SJSA1 (cell line): ENCODE data around the gene ARTN. TPM values are rescaled to one million over a fixed set of nuclear protein-coding genes. Genes with fewer than 3 reads are reported as not detected.

Experiments
- DNase-seq, 2 experiments: peaks; one replicate each; pipeline ENCODE4 v3.0.0-alpha.2; 2015 to 2020; ENCODE audit warnings: low spot score in 2 of 2, low read depth in 1 of 2
- H3K27ac ChIP-seq: fragments of 250-450 bp; sonication (Bioruptor Pico); 2 replicates; pipeline ENCODE4 v1.5.1; 2020; ENCODE audit warnings: mild to moderate bottlenecking, moderate library complexity
- H3K27me3 ChIP-seq: fragments of 250-450 bp; sonication (Bioruptor Pico); replicated peaks from 2 replicates; pipeline ENCODE4 v1.5.1; 2020; ENCODE audit warnings: mild to moderate bottlenecking, moderate library complexity
- H3K36me3 ChIP-seq: fragments of 250-450 bp; sonication (Bioruptor Pico); 2 replicates; pipeline ENCODE4 v1.5.1; 2020; ENCODE audit warnings: mild to moderate bottlenecking
- H3K4me1 ChIP-seq: fragments of 250-450 bp; sonication (Bioruptor Pico); replicated peaks from 2 replicates; pipeline ENCODE4 v1.6.1; 2021; ENCODE audit warnings: mild to moderate bottlenecking
- H3K4me3 ChIP-seq: fragments of 250-450 bp; sonication (Bioruptor Pico); 2 replicates; pipeline ENCODE4 v1.5.1; 2020; ENCODE audit warnings: mild to moderate bottlenecking
- H3K9me3 ChIP-seq: fragments of 250-450 bp; sonication (Bioruptor Pico); replicated peaks from 2 replicates; pipeline ENCODE4 v1.5.1; 2020; ENCODE audit warnings: mild to moderate bottlenecking
- total RNA-seq: library from RNA; depleted of rRNA; stranded (reverse); fragments of >200 nt; shearing (Covaris generic); gene quantifications from 2 replicates; pipeline ENCODE4 v1.2.3, GENCODE V29; 2014

The ARTN gene
- total RNA-seq, 1 experiment from 2014 or later = not detected

- peak; percentile 96 to 99 for DNase-seq
- peaks cover 21% of the 10 kb centered on the region for H3K4me1 ChIP-seq
- H3K36me3 ChIP-seq = peaks cover 16% of the 10 kb centered on the region; the same call in 1 of the 2 replicates
- peak within 1 kb of the TSS; percentile 61 for H3K4me3 ChIP-seq
- H3K27ac ChIP-seq = peak within 1 kb of the TSS; percentile 99
- no peaks in the 10 kb centered on the region for H3K9me3 ChIP-seq
- no peaks in the 10 kb centered on the region for H3K27me3 ChIP-seq
These were observed 12.8 kb downstream of the ARTN start, which contains the start of gene IPO13 for GRCh38 chr1:43946236-43947060. Gene IPO13 (plus strand): TSS chr1:43946950. CDS start chr1:43947601, 651 bp downstream.

GRCh38 chr1:43947061-43947873 lies 13.7 kb downstream of the ARTN start:
- Histone ChIP-seq H3K27ac (peak overlapping the region; percentile 99), H3K36me3 (peaks cover 21% of the 10 kb centered on the region; the same call in 1 of the 2 replicates), H3K9me3 (no peaks in the 10 kb centered on the region), H3K4me3 (peak overlapping the region; percentile 61), H3K27me3 (no peaks in the 10 kb centered on the region), H3K4me1 (peaks cover 21% of the 10 kb centered on the region)
- DNase-seq = no peak

DNA sequence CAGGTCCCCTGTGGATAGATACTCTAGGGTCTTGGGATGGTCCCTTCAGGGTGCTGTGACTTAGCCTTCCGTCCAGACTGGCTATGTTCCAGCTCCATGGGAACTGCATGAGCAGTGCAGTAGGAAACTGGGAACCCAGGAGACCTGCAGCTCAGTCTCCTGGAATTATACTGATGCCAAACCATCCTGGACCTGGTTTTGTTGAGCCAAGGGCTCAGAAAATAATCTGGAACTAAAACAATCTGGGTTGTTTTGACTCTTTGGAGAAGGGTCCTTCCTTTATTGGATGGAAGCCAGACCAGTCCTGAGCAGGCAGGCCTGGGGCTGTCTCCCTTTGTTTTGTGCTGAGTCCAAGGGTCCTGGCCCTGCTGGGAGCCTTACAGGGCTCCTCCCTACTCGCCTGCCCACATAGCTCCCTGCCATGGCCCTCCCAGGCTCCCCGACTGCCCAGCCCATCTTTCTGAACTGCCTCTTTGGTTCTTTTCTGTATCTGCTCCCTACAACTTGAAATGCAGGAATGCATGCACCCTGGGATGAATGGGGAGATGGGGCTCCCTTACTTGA lies 14.4 kb downstream of the ARTN start:
- H3K36me3 ChIP-seq = peaks cover 21% of the 10 kb centered on the region; the same call in 1 of the 2 replicates
- H3K27ac ChIP-seq = no peak overlapping the region
- no peaks in the 10 kb centered on the region for H3K9me3 ChIP-seq
- DNase-seq = no peak
- H3K27me3 ChIP-seq = no peaks in the 10 kb centered on the region
- peaks cover 21% of the 10 kb centered on the region for H3K4me1 ChIP-seq
- H3K4me3 ChIP-seq = peak overlapping the region; percentile 61

- H3K27ac ChIP-seq = no peak overlapping the region
- peaks cover 21% of the 10 kb centered on the region for H3K4me1 ChIP-seq
- H3K4me3 ChIP-seq = no peak overlapping the region
- DNase-seq = no peak
- H3K36me3 ChIP-seq = peaks cover 21% of the 10 kb centered on the region; the same call in 1 of the 2 replicates
- no peaks in the 10 kb centered on the region for H3K9me3 ChIP-seq
- no peaks in the 10 kb centered on the region for H3K27me3 ChIP-seq
These were observed 16.1 kb downstream of the ARTN start for GRCh38 chr1:43949678-43950077.

DNA sequence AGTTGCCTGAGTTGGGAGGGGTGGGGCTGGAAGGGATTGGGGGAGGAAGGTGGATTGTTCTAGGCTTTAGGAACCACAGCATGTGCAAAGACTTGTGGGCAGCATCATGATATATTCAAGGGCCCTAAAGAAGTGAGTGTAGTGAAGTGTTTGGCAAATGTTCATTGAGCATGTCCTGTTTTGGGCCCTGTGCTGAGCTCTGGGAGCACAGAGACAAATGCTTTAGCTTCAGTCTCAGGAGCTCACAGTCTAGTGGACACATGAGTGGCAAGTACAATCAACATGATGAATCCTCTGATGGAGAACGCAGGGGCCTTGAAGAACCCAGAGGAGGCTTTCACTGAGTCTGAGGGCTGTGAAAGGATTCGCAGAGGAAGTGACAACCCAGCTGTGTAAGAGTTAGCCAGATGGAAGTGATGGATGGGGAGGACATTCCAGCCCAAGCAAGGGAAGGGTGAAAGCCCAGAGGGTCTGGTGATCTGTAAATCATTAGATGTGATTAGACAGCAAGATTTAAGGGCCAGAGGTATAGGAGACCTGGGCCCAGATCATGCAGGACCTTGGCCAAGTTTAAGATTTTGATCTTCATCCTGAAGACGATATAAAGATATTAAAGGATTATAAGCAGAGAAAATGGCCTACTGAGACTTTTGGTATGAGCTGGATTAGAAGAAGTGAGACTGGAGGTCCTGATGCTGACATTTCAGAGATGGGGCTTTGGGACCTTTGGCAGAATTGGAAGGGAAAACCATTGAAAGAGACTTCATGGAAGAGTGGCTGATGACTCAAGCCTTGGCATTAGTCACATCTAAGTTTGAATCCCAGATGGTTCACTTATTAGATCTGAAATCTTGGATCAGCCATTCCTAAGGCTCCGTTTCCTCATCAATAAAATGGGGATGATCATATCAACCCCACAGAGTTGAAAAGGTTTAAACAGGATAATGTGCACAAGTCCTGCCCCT lies 17.7 kb downstream of the ARTN start:
- peaks cover 22% of the 10 kb centered on the region for H3K36me3 ChIP-seq
- no peak overlapping the region for H3K27ac ChIP-seq
- H3K9me3 ChIP-seq = no peaks in the 10 kb centered on the region
- H3K4me1 ChIP-seq = peaks cover 11% of the 10 kb centered on the region
- no peak overlapping the region for H3K4me3 ChIP-seq
- DNase-seq = no peak
- no peaks in the 10 kb centered on the region for H3K27me3 ChIP-seq

DNA sequence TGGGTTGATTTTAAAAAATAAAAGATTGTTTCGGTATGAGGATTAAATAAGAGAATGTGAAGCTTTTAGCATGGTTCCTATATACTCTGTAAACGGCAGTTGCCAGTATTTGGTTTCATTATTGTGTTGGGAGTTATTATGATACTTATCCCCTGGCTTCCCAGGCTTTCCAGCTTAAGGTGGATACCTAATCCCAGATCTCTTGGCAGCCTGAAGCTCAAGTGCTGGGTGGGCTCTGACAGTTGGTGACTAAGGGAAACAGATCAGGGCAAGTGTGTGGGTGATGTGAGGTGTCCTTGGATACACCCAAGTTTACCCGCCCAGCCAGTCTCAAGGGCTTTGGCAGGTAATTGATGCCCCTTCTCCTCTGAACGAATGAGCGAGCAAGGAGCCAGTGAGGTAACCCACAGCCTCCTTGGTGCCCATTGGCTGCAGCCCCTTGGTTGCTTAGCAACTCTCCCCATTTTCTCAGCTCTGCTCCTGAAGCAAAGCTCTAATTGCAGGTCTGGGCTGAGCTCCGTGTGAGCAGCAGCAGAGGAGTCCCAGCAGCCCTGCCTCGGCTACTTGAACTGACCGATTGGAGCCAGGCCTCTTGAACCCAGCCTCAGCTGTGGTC lies 19.2 kb downstream of the ARTN start:
- H3K4me1 ChIP-seq = peaks cover 5% of the 10 kb centered on the region
- H3K27me3 ChIP-seq = no peaks in the 10 kb centered on the region
- H3K9me3 ChIP-seq = no peaks in the 10 kb centered on the region
- H3K36me3 ChIP-seq = peaks cover 37% of the 10 kb centered on the region
- H3K4me3 ChIP-seq = no peak overlapping the region
- H3K27ac ChIP-seq = no peak overlapping the region
- no peak for DNase-seq

DNA sequence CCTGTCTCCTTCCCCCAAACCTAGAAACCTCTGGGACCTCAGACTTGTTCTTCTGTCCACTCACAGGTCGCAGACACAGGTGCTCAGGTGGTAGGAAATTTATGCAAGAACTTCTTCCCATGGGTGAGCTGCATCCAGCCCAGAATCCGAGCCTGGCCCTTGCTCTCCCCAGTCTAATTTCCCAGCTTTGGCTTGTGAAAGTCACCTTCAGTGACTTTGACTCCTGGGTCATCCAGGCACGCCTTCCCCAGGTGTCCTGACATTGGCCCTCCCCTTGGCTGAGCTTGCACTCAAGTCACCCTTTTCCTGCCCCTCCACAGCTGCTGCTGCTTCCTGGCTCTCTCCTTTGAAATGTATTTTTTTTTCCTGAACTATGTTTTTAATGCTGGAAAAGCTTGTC lies 19.8 kb downstream of the ARTN start:
- Histone ChIP-seq H3K36me3 (peaks cover 37% of the 10 kb centered on the region), H3K27me3 (no peaks in the 10 kb centered on the region), H3K4me3 (no peak overlapping the region), H3K27ac (no peak overlapping the region), H3K9me3 (no peaks in the 10 kb centered on the region), H3K4me1 (peaks cover under 1% of the 10 kb centered on the region)
- DNase-seq = no peak

DNA sequence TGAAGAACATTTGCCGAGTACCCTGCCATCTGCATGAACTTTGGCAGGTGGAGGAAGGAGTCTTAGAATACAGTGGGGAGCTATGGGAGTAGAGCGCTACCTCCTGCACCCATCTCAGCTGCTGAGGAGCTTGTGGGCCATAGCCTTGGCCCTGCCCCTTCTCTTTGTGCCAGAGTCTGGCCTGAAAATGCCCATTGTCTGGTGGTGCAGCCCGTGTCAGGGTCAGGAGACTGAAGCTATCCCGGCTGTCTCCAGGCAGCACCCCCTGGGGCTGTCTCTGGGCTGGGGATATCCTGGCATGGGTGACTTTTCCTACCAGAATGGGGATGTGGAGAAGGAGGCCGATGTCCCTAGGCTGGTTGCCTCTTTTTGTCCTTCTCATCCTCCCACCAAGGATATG lies 20.4 kb downstream of the ARTN start:
- DNase-seq = no peak
- no peaks in the 10 kb centered on the region for H3K27me3 ChIP-seq
- H3K27ac ChIP-seq = no peak overlapping the region
- H3K9me3 ChIP-seq = no peaks in the 10 kb centered on the region
- no peaks in the 10 kb centered on the region for H3K4me1 ChIP-seq
- peaks cover 41% of the 10 kb centered on the region for H3K36me3 ChIP-seq
- H3K4me3 ChIP-seq = no peak overlapping the region

DNA sequence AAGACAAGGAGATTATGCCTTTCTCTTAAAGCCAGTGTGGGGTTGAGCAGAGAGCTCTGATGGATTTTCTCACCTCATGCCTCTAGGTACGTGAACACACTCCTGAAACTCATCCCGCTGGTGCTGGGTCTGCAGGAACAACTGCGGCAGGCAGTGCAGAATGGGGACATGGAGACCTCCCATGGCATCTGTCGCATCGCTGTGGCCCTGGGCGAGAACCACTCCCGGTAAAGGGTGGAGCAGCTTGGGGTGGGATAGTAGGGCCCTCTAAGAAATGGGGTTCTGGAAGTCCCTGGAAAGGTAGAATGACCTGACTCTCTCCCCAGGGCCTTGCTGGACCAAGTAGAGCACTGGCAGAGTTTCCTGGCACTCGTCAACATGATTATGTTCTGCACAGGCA lies 22.6 kb downstream of the ARTN start:
- Histone ChIP-seq H3K36me3 (peaks cover 46% of the 10 kb centered on the region), H3K4me3 (no peak overlapping the region), H3K4me1 (no peaks in the 10 kb centered on the region), H3K27me3 (no peaks in the 10 kb centered on the region), H3K27ac (no peak overlapping the region), H3K9me3 (no peaks in the 10 kb centered on the region)
- no peak for DNase-seq

DNA sequence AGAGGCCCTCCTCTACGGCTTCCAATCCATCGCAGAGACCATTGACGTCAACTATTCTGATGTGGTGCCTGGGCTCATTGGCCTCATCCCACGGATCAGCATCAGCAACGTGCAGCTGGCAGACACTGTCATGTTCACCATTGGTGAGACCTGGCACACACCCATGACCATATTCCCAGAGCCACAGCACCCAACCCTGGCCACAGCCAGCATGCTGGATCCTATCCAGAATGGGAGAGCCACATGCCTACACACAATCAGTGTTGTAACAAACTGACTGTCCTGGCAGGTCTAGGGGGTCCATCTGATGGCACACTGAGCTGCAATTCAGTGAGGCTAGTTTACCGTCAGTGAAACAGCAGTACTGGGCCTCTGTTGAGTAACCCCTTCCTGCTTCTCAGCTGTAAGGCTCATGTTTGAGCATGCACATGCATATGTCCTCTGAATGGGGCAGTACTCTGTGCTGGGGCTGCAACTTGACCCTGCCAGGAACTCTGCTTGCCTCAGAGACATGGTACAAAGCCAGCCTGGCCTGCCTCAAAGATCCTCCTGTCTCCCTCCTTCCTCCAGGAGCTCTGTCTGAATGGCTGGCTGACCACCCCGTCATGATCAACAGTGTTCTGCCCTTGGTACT lies 23.9 kb downstream of the ARTN start:
- Histone ChIP-seq H3K27me3 (no peaks in the 10 kb centered on the region), H3K4me1 (no peaks in the 10 kb centered on the region), H3K4me3 (no peak overlapping the region), H3K36me3 (peaks cover 40% of the 10 kb centered on the region), H3K27ac (no peak overlapping the region), H3K9me3 (no peaks in the 10 kb centered on the region)
- DNase-seq = no peak

DNA sequence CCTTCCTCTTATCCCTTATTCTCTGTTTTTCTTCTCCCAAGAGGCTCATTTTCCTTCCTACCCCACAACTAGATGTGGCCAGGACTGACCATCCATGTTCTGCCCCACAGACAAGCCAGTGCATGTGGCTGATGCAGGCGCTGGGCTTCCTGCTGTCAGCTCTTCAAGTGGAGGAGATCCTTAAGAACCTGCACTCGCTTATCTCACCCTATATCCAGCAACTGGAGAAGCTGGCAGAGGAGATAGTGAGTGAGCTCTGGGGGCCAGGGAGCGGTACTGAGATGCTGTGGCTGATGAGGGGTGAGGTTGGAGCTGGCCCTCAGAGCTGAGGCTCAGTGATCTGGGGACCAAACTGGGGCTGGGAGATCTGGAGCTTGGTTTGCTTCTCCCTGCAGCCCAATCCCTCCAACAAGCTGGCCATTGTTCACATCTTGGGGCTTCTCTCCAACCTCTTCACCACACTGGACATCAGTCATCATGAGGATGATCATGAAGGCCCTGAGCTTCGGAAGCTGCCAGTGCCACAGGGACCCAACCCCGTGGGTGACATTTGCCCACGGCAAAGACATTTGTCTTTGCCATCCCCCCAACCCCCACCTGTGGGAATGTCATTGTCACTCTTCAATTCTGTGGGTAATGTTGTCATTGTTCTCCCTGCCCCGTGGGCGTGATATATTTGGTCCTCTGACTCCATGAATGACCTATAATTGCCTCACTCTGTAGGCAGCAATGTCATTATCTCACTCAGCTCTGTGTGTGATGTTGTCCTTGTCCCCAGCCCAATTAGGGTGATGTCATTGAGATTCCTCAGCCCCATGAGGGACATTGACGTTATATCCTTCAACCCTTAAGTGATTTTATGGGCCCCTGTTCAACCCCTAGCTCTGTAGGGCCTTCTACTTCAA lies 25.0 kb downstream of the ARTN start:
- no peaks in the 10 kb centered on the region for H3K9me3 ChIP-seq
- DNase-seq = no peak
- no peak overlapping the region for H3K27ac ChIP-seq
- peaks cover 40% of the 10 kb centered on the region for H3K36me3 ChIP-seq
- H3K27me3 ChIP-seq = no peaks in the 10 kb centered on the region
- no peaks in the 10 kb centered on the region for H3K4me1 ChIP-seq
- no peak overlapping the region for H3K4me3 ChIP-seq
